RWPE2 (cell line): ENCODE results near the gene CHST15.

ENCODE experiments used
- ATAC-seq: fragments of 200-7000 bp; cut with Tn5 transposase; 3 replicates; pipeline ENCODE4 v1.9.1; 2021; ENCODE audit warnings: low read depth
- DNase-seq: peaks from one replicate; pipeline ENCODE4 v3.0.0-alpha.2; 2020; ENCODE audit warnings: low spot score
- H3K27ac ChIP-seq: fragments of 450-650 bp; 2 replicates; pipeline ENCODE4 v1.5.1; 2017; ENCODE audit warnings: mild to moderate bottlenecking; ENCODE audit not compliant: poor library complexity, severe bottlenecking
- H3K27me3 ChIP-seq: fragments of 250-450 bp; sonication (Bioruptor Pico); 2 replicates; pipeline ENCODE4 v1.5.1; 2021; ENCODE audit warnings: mild to moderate bottlenecking, moderate library complexity; ENCODE audit not compliant: insufficient read depth, poor library complexity, severe bottlenecking
- H3K36me3 ChIP-seq: fragments of 250-450 bp; sonication (Bioruptor Pico); 2 replicates; pipeline ENCODE4 v1.5.1; 2020; ENCODE audit warnings: low read depth, mild to moderate bottlenecking, moderate library complexity
- H3K4me1 ChIP-seq: fragments of 250-450 bp; sonication (Bioruptor Pico); 2 replicates; pipeline ENCODE4 v1.5.1; 2021; ENCODE audit warnings: mild to moderate bottlenecking, moderate library complexity; ENCODE audit not compliant: insufficient read depth, poor library complexity, severe bottlenecking
- H3K4me3 ChIP-seq: fragments of 250-450 bp; sonication (Bioruptor Pico); 2 replicates; pipeline ENCODE4 v1.5.1; 2021; ENCODE audit warnings: mild to moderate bottlenecking, moderate library complexity; ENCODE audit not compliant: severe bottlenecking
- H3K9me3 ChIP-seq: fragments of 250-450 bp; sonication (Bioruptor Pico); 2 replicates; pipeline ENCODE4 v1.5.1; 2021; ENCODE audit warnings: mild to moderate bottlenecking, moderate library complexity; ENCODE audit not compliant: severe bottlenecking
- TF ChIP-seq, protein P1 (sequence below): fragments of 450-650 bp; IDR thresholded peaks from one replicate; pipeline ENCODE4 v1.5.1; 2017; ENCODE audit warnings: mild to moderate bottlenecking, moderate library complexity; ENCODE audit not compliant: poor library complexity, severe bottlenecking

CHST15 gene

DNA sequence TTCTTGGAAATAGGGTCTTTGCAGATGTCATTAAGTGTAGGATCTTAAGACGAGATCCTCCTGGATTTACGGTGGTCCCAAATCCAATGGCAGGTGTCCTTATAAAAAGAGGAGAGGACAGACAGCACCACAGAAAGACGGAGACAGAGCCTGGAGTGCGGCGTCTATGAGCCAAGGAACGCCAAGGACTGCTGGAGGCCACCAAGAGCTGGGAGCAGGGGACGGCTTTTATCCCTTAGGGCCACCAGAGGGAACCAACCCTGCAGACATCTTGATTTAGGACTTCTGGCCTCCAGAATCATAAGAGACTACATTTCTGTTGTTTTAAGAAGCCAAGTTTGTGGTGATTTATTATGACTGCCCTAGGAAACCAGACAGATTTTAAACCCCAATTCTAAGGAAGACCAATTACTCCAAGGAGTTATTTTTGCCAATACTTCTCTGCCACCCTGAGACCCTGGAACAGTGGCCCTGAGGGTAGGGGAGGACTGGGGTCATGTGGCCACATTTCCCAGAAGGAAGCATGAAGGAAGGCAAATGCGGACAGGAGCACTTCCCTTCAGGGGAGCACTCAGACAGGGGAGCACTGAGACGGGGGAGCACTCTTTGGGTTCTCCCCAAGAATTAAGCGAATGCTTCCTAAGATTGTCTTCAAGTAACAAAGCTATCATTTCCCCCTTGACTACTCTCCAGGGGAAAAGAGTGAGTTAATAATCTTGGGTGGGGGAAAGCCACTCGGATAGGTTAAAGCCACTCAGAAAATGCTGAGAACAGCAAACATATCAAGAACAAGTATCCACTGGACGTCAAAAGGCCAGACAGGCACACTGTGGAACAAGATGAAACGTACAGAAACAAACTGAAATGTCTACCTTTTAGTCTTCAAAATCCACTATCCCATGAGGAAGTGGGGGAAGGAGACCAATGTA is 67.5 kb downstream of the CHST15 start:
- Histone ChIP-seq H3K9me3 (no peaks in the 10 kb centered on the region), H3K4me1 (peaks cover 25% of the 10 kb centered on the region), H3K27me3 (no peaks in the 10 kb centered on the region), H3K36me3 (peaks cover under 1% of the 10 kb centered on the region), H3K27ac (no peak overlapping the region), H3K4me3 (no peak overlapping the region)
- no peak for DNase-seq
- TF ChIP-seq, protein P1, sequence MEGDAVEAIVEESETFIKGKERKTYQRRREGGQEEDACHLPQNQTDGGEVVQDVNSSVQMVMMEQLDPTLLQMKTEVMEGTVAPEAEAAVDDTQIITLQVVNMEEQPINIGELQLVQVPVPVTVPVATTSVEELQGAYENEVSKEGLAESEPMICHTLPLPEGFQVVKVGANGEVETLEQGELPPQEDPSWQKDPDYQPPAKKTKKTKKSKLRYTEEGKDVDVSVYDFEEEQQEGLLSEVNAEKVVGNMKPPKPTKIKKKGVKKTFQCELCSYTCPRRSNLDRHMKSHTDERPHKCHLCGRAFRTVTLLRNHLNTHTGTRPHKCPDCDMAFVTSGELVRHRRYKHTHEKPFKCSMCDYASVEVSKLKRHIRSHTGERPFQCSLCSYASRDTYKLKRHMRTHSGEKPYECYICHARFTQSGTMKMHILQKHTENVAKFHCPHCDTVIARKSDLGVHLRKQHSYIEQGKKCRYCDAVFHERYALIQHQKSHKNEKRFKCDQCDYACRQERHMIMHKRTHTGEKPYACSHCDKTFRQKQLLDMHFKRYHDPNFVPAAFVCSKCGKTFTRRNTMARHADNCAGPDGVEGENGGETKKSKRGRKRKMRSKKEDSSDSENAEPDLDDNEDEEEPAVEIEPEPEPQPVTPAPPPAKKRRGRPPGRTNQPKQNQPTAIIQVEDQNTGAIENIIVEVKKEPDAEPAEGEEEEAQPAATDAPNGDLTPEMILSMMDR: peak; percentile 16
- no peak for ATAC-seq

DNA sequence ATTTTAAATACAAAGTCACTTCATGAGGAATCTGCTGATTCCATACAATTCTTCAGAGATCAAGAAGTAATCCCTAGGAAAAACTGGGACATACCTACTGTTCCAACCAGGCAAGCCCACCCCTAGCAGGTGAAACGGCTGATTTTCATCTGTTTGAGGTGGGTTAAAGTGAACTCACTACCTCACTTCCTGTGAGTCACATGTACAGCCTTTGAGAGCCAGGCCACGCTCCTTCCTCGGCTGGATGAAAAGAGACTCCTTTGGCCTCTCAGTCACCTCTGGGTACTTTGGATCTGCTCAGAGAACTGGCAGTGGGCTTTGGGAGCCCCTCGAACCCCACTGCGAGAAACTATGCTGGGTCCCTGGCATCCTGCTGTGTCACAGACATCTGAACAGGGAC is 68.2 kb downstream of the CHST15 start:
- Histone ChIP-seq H3K36me3 (peaks cover 8% of the 10 kb centered on the region), H3K27ac (no peak overlapping the region), H3K27me3 (no peaks in the 10 kb centered on the region), H3K9me3 (no peaks in the 10 kb centered on the region), H3K4me3 (no peak overlapping the region), H3K4me1 (peaks cover 25% of the 10 kb centered on the region)
- ATAC-seq (peak; percentile 44; the same call in 2 of the 3 replicates), DNase-seq (no peak)
- TF ChIP-seq, protein P1: no peak

DNA sequence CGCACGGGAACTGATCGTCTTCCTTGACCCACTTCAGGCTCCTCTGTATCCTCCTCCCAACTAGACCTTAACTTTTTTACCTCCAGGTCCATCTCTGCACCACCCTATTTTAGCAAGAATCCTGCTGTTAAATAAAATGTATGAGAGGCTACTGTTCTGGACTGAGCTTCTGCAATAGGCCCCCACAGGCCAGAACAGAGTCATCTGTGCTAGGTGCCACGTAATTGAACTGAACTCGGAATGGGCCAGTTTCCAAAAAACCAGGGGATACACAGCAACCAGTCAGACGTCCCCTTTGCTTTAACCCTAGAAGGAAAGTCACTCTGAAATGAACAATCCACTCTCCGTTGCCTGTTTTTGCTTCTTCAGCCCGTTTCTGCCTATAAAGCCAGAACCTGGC is 71.3 kb downstream of the CHST15 start:
- Histone ChIP-seq H3K4me1 (peaks cover 25% of the 10 kb centered on the region), H3K9me3 (no peaks in the 10 kb centered on the region), H3K27me3 (no peaks in the 10 kb centered on the region), H3K27ac (peak overlapping the region; percentile 52), H3K4me3 (no peak overlapping the region), H3K36me3 (peaks cover 13% of the 10 kb centered on the region)
- DNase-seq (no peak), ATAC-seq (peak; percentile 54)
- TF ChIP-seq, protein P1: no peak

DNA sequence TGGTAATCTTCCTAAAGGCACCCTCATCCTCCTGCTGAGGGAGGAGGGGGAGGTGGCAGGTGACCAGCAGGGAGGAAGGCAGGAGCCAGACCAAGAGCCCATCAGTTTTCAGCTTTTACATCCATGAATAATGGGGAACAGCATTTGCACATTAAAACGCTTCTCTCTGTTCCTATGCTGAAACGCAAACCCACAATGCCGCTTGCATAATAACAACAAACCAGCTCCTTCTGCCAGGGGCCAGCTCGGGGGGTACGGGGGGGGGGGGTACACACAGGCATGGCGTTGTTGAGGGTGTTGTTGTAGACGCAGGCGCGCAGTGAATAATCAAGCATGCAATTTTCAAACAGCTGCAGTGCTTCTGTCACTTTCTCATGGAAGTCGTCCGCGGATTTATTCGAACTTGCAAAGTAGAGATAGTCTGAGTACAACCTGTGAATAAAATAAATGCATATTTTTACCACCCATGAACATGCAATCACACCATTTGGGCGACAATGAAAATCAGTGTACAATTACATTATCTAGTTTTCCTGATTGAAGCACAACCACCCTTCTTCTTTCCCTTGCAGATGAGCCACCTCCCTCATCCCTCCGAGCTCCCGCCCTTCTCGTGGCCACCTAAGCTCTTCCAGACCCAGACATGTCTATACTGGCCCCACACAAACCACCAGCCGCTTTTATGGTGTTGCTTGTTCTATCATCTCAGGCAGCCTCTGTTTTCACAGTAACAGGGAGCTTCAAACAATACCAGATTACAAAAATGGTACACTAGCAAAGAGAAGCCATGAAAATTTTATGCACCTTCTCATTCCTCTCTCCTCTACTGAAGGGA is 72.2 kb downstream of the CHST15 start:
- TF ChIP-seq, protein P1: no peak
- peaks cover 13% of the 10 kb centered on the region for H3K36me3 ChIP-seq
- H3K4me1 ChIP-seq: peaks cover 25% of the 10 kb centered on the region
- DNase-seq (no peak), ATAC-seq (peak; percentile 91)
- peak overlapping the region; percentile 52 for H3K27ac ChIP-seq
- no peaks in the 10 kb centered on the region for H3K9me3 ChIP-seq
- H3K4me3 ChIP-seq: no peak overlapping the region
- no peaks in the 10 kb centered on the region for H3K27me3 ChIP-seq
